Breast epithelium (tissue), 4 donors: ENCODE results near the gene KHSRP. TPM values are rescaled to one million over a fixed set of nuclear protein-coding genes. Genes with fewer than 3 reads are reported as not detected.

Source experiments
- DNase-seq, 2 donors: peaks; one replicate each; pipeline ENCODE4 v3.0.0-alpha.2; 2019; ENCODE audit warnings: low spot score in 2 of 2
- H3K27ac ChIP-seq, 2 donors: fragments of 200-600 bp; sonication (generic) in 1 of 2; one replicate each; pipeline ENCODE4 v1.5.1; 2016 to 2019; ENCODE audit warnings: mild to moderate bottlenecking in 1 of 2
- H3K27me3 ChIP-seq, 2 donors: fragments of 200-600 bp; sonication (generic) in 1 of 2; one replicate each; pipeline versions ENCODE4 v1.5.1 to v1.6.0; 2017 to 2019; ENCODE audit warnings: control low read depth in 1 of 2, mild to moderate bottlenecking in 1 of 2
- H3K36me3 ChIP-seq: fragments of 200-600 bp; one replicate; pipeline ENCODE4 v1.5.1; 2019
- H3K4me1 ChIP-seq, 2 donors: fragments of 200-600 bp; sonication (generic); one replicate each; pipeline ENCODE4 v1.5.1; 2016 to 2019; ENCODE audit warnings: control low read depth in 1 of 2
- H3K4me3 ChIP-seq, 3 donors: fragments of 200-600 bp; sonication (generic); 1 replicate in 2 of 3; 2 replicates in 1 of 3; pipeline ENCODE4 v1.5.1; 2016 to 2019; ENCODE audit warnings: mild to moderate bottlenecking in 3 of 3, moderate library complexity in 2 of 3
- H3K9me3 ChIP-seq, 2 donors: fragments of 200-600 bp; sonication (generic) in 1 of 2; one replicate each; pipeline ENCODE4 v1.5.1; 2016 to 2019; ENCODE audit warnings: control low read depth in 1 of 2
- CTCF ChIP-seq, 3 donors: fragments of 450-650 bp; IDR thresholded peaks; one replicate each; pipeline ENCODE4 v1.5.1; 2016 to 2017; ENCODE audit warnings: antibody characterized with exemption in 3 of 3, mild to moderate bottlenecking in 3 of 3, moderate library complexity in 3 of 3
- POLR2A ChIP-seq: fragments of 450-650 bp; IDR thresholded peaks from one replicate; pipeline ENCODE4 v1.6.1; 2016; ENCODE audit warnings: antibody characterized with exemption, mild to moderate bottlenecking, moderate library complexity
- POLR2AphosphoS5 ChIP-seq, 3 donors: sonication (generic); formaldehyde crosslinking; IDR thresholded peaks; one replicate each; pipeline ENCODE4 v1.6.1; 2017; ENCODE audit warnings: antibody characterized with exemption in 3 of 3
- intact Hi-C: fragments of 100-400 bp; cut with DNase I; formaldehyde crosslinking; loops from one replicate; pipeline ENCODE4 v1.15.1; 2023; ENCODE audit warnings: low total_unique reads
- total RNA-seq, 3 donors: library from RNA; depleted of rRNA; stranded (reverse); fragments of >200 nt; gene quantifications; one replicate each; pipeline ENCODE4 v1.1.0, GENCODE V29; 2016

The KHSRP gene
- total RNA-seq, 3 donors from 2014 or later: 71.4 to 76.1 (median 73.0) TPM

GRCh38 chr19:6393074-6393982, 31.3 kb downstream of the KHSRP start, which contains the start of gene GTF2F1:
Gene GTF2F1 (minus strand): TSS chr19:6393164. CDS start chr19:6392995, 169 bp downstream.
- H3K4me1 ChIP-seq: peaks cover 0 to 8% of the 10 kb centered on the region in 2 donors
- intact Hi-C loops: no loop called here
- DNase-seq: peak; percentile 87 to 89
- no peaks in the 10 kb centered on the region for H3K9me3 ChIP-seq
- no peaks in the 10 kb centered on the region for H3K27me3 ChIP-seq
- peak within 1 kb of the TSS; percentile 97 to 99 for H3K27ac ChIP-seq
- peak within 1 kb of the TSS; percentile 81 to 86 (median 83) for H3K4me3 ChIP-seq
- no peak for TF ChIP-seq CTCF (IDR thresholded peaks at IDR 0.05)
- peak; percentile 32 to 77 (median 56) for TF ChIP-seq POLR2AphosphoS5 (IDR thresholded peaks at IDR 0.05)
- peak; percentile 21 for TF ChIP-seq POLR2A
- H3K36me3 ChIP-seq: no peaks in the 10 kb centered on the region

DNA sequence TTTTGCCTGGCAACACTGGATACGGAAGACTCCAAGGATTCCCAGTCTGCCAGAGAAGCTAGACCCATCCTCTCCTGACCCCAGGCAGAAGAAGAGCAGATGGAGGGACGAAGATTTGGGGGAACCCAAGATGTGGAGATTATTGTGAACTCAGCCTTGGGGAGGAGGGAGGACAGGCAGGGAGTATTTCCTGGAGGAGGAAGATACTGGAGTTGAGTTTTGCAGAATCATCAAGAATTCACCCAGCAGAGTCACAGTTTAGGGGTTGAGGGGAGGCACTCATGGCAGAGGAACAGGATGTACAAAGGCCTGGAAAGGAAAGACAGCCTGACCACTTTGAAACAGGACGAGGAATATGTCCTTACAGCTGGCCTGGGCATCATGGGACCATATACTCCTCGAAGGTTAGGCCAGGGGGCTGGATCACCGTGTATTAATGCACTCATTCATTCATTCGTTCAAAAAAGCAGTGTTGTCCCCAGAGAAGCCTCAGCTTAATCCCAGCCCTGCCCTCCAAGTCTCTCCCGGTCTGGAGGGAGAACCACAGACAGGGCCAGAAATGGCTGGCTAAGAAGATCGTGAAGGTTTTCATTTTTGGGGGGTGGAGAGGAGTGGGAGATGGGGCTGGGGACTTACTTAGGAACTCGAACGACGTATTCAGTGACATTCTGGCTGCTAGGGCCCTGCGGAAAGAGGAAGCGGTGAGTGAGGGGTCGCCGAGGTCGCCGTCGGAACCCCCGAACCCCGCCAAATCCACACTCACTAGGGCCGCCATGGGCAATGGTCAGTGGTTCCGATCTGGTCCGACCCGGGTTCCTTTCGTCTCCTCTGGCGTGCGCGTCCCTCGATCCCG, 32.2 kb downstream of the KHSRP start:
- no peaks in the 10 kb centered on the region for H3K9me3 ChIP-seq

DNA sequence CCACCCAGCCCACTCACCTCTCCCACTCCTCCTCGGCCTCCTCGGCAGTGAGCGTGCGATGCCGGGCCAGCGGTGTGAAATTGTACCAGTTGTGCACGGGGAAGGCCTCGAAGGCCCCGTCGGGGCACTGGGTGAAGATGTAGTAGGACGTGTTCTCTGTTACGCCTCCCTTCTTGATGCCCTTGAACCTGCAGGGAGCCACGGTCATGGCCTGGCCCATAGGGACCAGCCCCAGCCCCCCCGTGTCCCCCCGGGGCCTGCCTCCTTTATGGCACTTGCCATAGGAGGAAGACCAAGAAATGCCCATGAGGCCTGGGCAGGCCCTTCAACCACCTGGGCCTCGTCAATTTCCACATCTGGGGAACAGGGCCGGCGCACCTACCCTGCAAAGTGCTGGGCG, 37.2 kb downstream of the KHSRP start:
- intact Hi-C loops: no loop called here

More for the DNA sequence above, 32.2 kb downstream of the KHSRP start:
- H3K27ac ChIP-seq: peak overlapping the region; percentile 97 to 99
- intact Hi-C loops: no loop called here
- peak overlapping the region; percentile 81 to 86 (median 83) for H3K4me3 ChIP-seq
- TF ChIP-seq POLR2AphosphoS5 (IDR thresholded peaks at IDR 0.05): no peak
- TF ChIP-seq CTCF (IDR thresholded peaks at IDR 0.05): no peak
- no peak for TF ChIP-seq POLR2A
- no peaks in the 10 kb centered on the region for H3K36me3 ChIP-seq
- H3K4me1 ChIP-seq: peaks cover 0 to 8% of the 10 kb centered on the region in 2 donors
- DNase-seq: no peak
- no peaks in the 10 kb centered on the region for H3K27me3 ChIP-seq

DNA sequence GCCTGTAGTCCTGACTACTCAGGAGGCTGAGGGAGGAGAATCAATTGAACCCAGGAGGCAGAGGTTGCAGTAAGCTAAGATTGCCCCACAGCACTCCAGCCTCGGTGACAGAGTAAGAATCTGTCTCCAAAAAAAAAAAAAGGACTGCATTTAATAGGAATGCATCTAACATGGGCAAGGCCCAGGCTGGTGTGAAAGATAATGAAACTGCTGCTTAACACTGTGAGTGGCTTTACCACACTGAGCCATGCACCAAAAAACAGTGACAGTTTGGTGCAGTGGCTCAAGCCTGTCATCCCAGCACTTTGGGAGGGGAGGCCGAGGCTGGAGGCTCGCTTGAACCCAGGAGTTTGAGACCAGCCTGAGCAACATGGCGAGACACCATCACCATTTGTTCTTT, 40.2 kb downstream of the KHSRP start:
- Histone ChIP-seq H3K27me3 (no peaks in the 10 kb centered on the region), H3K9me3 (no peaks in the 10 kb centered on the region), H3K4me3 (no peak overlapping the region), H3K36me3 (peaks cover 20% of the 10 kb centered on the region), H3K27ac (no peak overlapping the region), H3K4me1 (no peaks in the 10 kb centered on the region)
- no peak for TF ChIP-seq POLR2A
- TF ChIP-seq POLR2AphosphoS5 (IDR thresholded peaks at IDR 0.05): no peak
- TF ChIP-seq CTCF (IDR thresholded peaks at IDR 0.05): no peak
- intact Hi-C loops: no loop called here
- DNase-seq: no peak

More for the DNA sequence above, 37.2 kb downstream of the KHSRP start:
- peaks cover 0 to 7% of the 10 kb centered on the region in 2 donors for H3K4me1 ChIP-seq
- no peak overlapping the region for H3K27ac ChIP-seq
- TF ChIP-seq POLR2A (no peak), POLR2AphosphoS5 (IDR thresholded peaks at IDR 0.05) (no peak), CTCF (IDR thresholded peaks at IDR 0.05) (no peak)
- H3K9me3 ChIP-seq: no peaks in the 10 kb centered on the region
- no peaks in the 10 kb centered on the region for H3K36me3 ChIP-seq
- no peaks in the 10 kb centered on the region for H3K27me3 ChIP-seq
- H3K4me3 ChIP-seq: no peak overlapping the region
- DNase-seq: no peak
